Nephron (organoid): ENCODE results near the gene CCDC171.
"Not testable (repeated sequence)": the region's sequence is repeated elsewhere in the genome, so short reads cannot be mapped to it uniquely, and the experiment has no call there.

Experiments
- H3K27ac Mint-ChIP-seq, 3 experiments: 2 replicates each; pipeline ENCODE4 v1.8.0; 2020; ENCODE audit warnings: mixed read lengths in 3 of 3, mild to moderate bottlenecking in 2 of 3, moderate library complexity in 1 of 3
- H3K27me3 Mint-ChIP-seq: 2 replicates; pipeline ENCODE4 v1.8.0; 2021; ENCODE audit warnings: low read depth, mild to moderate bottlenecking, moderate library complexity, mixed read lengths
- H3K36me3 Mint-ChIP-seq: 2 replicates; pipeline ENCODE4 v1.8.0; 2020; ENCODE audit warnings: low read depth, mixed read lengths
- H3K4me1 Mint-ChIP-seq: 2 replicates; pipeline ENCODE4 v1.8.0; 2020; ENCODE audit warnings: mixed read lengths
- H3K4me3 Mint-ChIP-seq, 3 experiments: 2 replicates each; pipeline ENCODE4 v1.8.0; 2020; ENCODE audit warnings: mild to moderate bottlenecking in 3 of 3, mixed read lengths in 3 of 3, moderate library complexity in 2 of 3
- H3K9me3 Mint-ChIP-seq: 2 replicates; pipeline ENCODE4 v1.8.0; 2020; ENCODE audit warnings: mixed read lengths
- CTCF ChIP-seq, 3 experiments: fragments of 200-600 bp; sonication (generic); IDR thresholded peaks; one replicate each; pipeline ENCODE4 v1.5.0; 2021; ENCODE audit warnings: antibody characterized with exemption in 3 of 3; ENCODE audit not compliant: unreplicated experiment in 3 of 3

Gene CCDC171

GRCh38 chr9:15693701-15694100 lies 140.9 kb downstream of the CCDC171 start:
- no peak for TF ChIP-seq CTCF (IDR thresholded peaks at IDR 0.05; ENCODE audit: unreplicated experiment in 3 of 3)
- H3K9me3 Mint-ChIP-seq, result peaks cover 14% of the 10 kb centered on the region
- H3K27me3 Mint-ChIP-seq, result no peaks in the 10 kb centered on the region
- H3K36me3 Mint-ChIP-seq, result peaks cover 22% of the 10 kb centered on the region
- no peaks in the 10 kb centered on the region for H3K4me1 Mint-ChIP-seq
- no peak overlapping the region for H3K27ac Mint-ChIP-seq
- no peak overlapping the region for H3K4me3 Mint-ChIP-seq

- Mint-ChIP-seq H3K27ac (no peak overlapping the region), H3K4me1 (no peaks in the 10 kb centered on the region), H3K9me3 (peaks cover 7% of the 10 kb centered on the region), H3K36me3 (peaks cover 30% of the 10 kb centered on the region), H3K4me3 (no peak overlapping the region), H3K27me3 (no peaks in the 10 kb centered on the region)
- TF ChIP-seq CTCF (IDR thresholded peaks at IDR 0.05; ENCODE audit: unreplicated experiment in 3 of 3), result no peak
Observed at GRCh38 chr9:15696979-15697378, 144.1 kb downstream of the CCDC171 start.

GRCh38 chr9:15697446-15697851 lies 144.6 kb downstream of the CCDC171 start:
- Mint-ChIP-seq H3K9me3 (peaks cover 7% of the 10 kb centered on the region), H3K27ac (no peak overlapping the region), H3K36me3 (peaks cover 33% of the 10 kb centered on the region), H3K4me1 (no peaks in the 10 kb centered on the region), H3K27me3 (no peaks in the 10 kb centered on the region), H3K4me3 (no peak overlapping the region)
- TF ChIP-seq CTCF (IDR thresholded peaks at IDR 0.05; ENCODE audit: unreplicated experiment in 3 of 3), result no peak

GRCh38 chr9:15699876-15700559 lies 147.2 kb downstream of the CCDC171 start:
- peaks cover 34% of the 10 kb centered on the region for H3K36me3 Mint-ChIP-seq
- H3K9me3 Mint-ChIP-seq, H3K4me3 Mint-ChIP-seq, H3K27me3 Mint-ChIP-seq, H3K27ac Mint-ChIP-seq, H3K4me1 Mint-ChIP-seq: not testable (repeated sequence)

- H3K9me3 Mint-ChIP-seq, result peaks cover 2% of the 10 kb centered on the region
- H3K36me3 Mint-ChIP-seq, result peaks cover 11% of the 10 kb centered on the region
- H3K27ac Mint-ChIP-seq, result no peak overlapping the region
- H3K4me1 Mint-ChIP-seq, result peaks cover 4% of the 10 kb centered on the region
- no peak overlapping the region for H3K4me3 Mint-ChIP-seq
- no peaks in the 10 kb centered on the region for H3K27me3 Mint-ChIP-seq
- no peak for TF ChIP-seq CTCF (IDR thresholded peaks at IDR 0.05; ENCODE audit: unreplicated experiment in 3 of 3)
Observed at GRCh38 chr9:15707000-15707399, 154.2 kb downstream of the CCDC171 start.

- H3K36me3 Mint-ChIP-seq, result peaks cover 3% of the 10 kb centered on the region
- H3K4me1 Mint-ChIP-seq, result peaks cover 8% of the 10 kb centered on the region
- peak overlapping the region in 1 of 3 experiments; percentile 54 for H3K27ac Mint-ChIP-seq
- H3K4me3 Mint-ChIP-seq, result no peak overlapping the region
- no peak for TF ChIP-seq CTCF (IDR thresholded peaks at IDR 0.05; ENCODE audit: unreplicated experiment in 3 of 3)
- no peaks in the 10 kb centered on the region for H3K9me3 Mint-ChIP-seq
- H3K27me3 Mint-ChIP-seq, result no peaks in the 10 kb centered on the region
Observed at GRCh38 chr9:15711531-15711930, 158.7 kb downstream of the CCDC171 start.
